HEK293 (cell line): ENCODE measurements around the gene AKT1.

Experiments used
- CTCF ChIA-PET: fragments of 350-600 bp; formaldehyde crosslinking; extraction: SDS; loops from one replicate; lab custom pipeline; 2021; ENCODE audit warnings: antibody characterized with exemption; lab: Yijun Ruan, JAX
- POLR2A ChIA-PET: fragments of 300-600 bp; formaldehyde crosslinking; extraction: SDS; loops from one replicate; lab custom pipeline; 2020; ENCODE audit warnings: antibody characterized with exemption, inconsistent platforms; lab: Yijun Ruan, JAX
- H3K27ac ChIP-seq: fragments of 200-500 bp; sonication (Bioruptor generic); 2 replicates; pipeline ENCODE4 v1.5.1; 2014; ENCODE audit warnings: low read depth, low read length, control low read depth, inconsistent platforms; ENCODE audit errors: extremely low read depth
- H3K36me3 ChIP-seq, 2 experiments: fragments of 200-500 bp in 1 of 2; sonication (Bioruptor generic) in 1 of 2; 1 replicate in 1 of 2; 2 replicates in 1 of 2; pipeline ENCODE4 v1.5.1; 2014 to 2017; ENCODE audit warnings: inconsistent platforms in 2 of 2, low read length in 2 of 2; ENCODE audit not compliant: control insufficient read depth in 2 of 2, insufficient read depth in 1 of 2
- H3K4me1 ChIP-seq: fragments of 200-500 bp; sonication (Bioruptor generic); 2 replicates; pipeline ENCODE4 v1.5.1; 2014; ENCODE audit warnings: mild to moderate bottlenecking, low read length, inconsistent platforms; ENCODE audit not compliant: control insufficient read depth, insufficient read depth
- H3K4me3 ChIP-seq: 2 replicates; pipeline ENCODE4 v1.5.1; 2011; ENCODE audit warnings: low read depth, mild to moderate bottlenecking, control low read depth, low read length, moderate library complexity
- H3K9me3 ChIP-seq: fragments of 200-500 bp; sonication (Bioruptor generic); 2 replicates; pipeline ENCODE4 v1.5.1; 2014; ENCODE audit warnings: low read depth, low read length, inconsistent platforms; ENCODE audit not compliant: control insufficient read depth, insufficient read depth
- BCL11B ChIP-seq: fragments of 450-650 bp; formaldehyde crosslinking; IDR thresholded peaks from 2 replicates; pipeline ENCODE4 v1.5.1; 2016; ENCODE audit warnings: low read depth, missing biosample characterization, missing genetic modification characterization
- BCL6B ChIP-seq: fragments of 450-650 bp; formaldehyde crosslinking; IDR thresholded peaks from 2 replicates; pipeline ENCODE4 v1.5.1; 2017; ENCODE audit warnings: missing biosample characterization, missing genetic modification characterization
- EGR2 ChIP-seq: fragments of 450-650 bp; formaldehyde crosslinking; IDR thresholded peaks from 2 replicates; pipeline ENCODE4 v1.5.1; 2016; ENCODE audit warnings: low read depth, missing biosample characterization, missing genetic modification characterization
- GLIS1 ChIP-seq: fragments of 450-650 bp; formaldehyde crosslinking; IDR thresholded peaks from 2 replicates; pipeline ENCODE4 v1.5.1; 2016; ENCODE audit warnings: missing biosample characterization, missing genetic modification characterization
- GLIS2 ChIP-seq: fragments of 450-650 bp; formaldehyde crosslinking; IDR thresholded peaks from 2 replicates; pipeline ENCODE4 v1.5.1; 2016; ENCODE audit warnings: missing biosample characterization, missing genetic modification characterization
- MEIS1 ChIP-seq: sonication (generic); formaldehyde crosslinking; IDR thresholded peaks from 2 replicates; pipeline ENCODE4 v1.8.1; 2022; ENCODE audit warnings: missing genetic modification reagents, mild to moderate bottlenecking, borderline replicate concordance
- SP2 ChIP-seq: fragments of 450-650 bp; formaldehyde crosslinking; IDR thresholded peaks from 2 replicates; pipeline ENCODE4 v1.5.1; 2016; ENCODE audit warnings: missing biosample characterization, missing genetic modification characterization
- ZBTB10 ChIP-seq: fragments of 450-650 bp; formaldehyde crosslinking; IDR thresholded peaks from 2 replicates; pipeline ENCODE4 v1.5.1; 2016; ENCODE audit warnings: missing biosample characterization, missing genetic modification characterization
- ZBTB7A ChIP-seq: fragments of 450-650 bp; formaldehyde crosslinking; IDR thresholded peaks from 2 replicates; pipeline ENCODE4 v1.5.1; 2016; ENCODE audit warnings: low read depth, missing biosample characterization, missing genetic modification characterization
- ZBTB8A ChIP-seq: fragments of 450-650 bp; formaldehyde crosslinking; IDR thresholded peaks from 2 replicates; pipeline ENCODE4 v1.5.1; 2016; ENCODE audit warnings: missing biosample characterization, missing genetic modification characterization
- ZFHX2 ChIP-seq: fragments of 450-650 bp; formaldehyde crosslinking; conservative IDR thresholded peaks from 2 replicates; pipeline ENCODE4 v1.5.1; 2016; ENCODE audit warnings: missing biosample characterization, missing genetic modification characterization
- ZIC2 ChIP-seq: fragments of 450-650 bp; formaldehyde crosslinking; IDR thresholded peaks from 2 replicates; pipeline ENCODE4 v1.5.1; 2016; ENCODE audit warnings: missing biosample characterization, missing genetic modification characterization
- ZNF350 ChIP-seq: fragments of 450-650 bp; formaldehyde crosslinking; IDR thresholded peaks from 2 replicates; pipeline ENCODE4 v1.5.0; 2017; ENCODE audit warnings: missing biosample characterization, mild to moderate bottlenecking, missing genetic modification characterization
- ZNF664 ChIP-seq: fragments of 450-650 bp; formaldehyde crosslinking; IDR thresholded peaks from 2 replicates; pipeline ENCODE4 v1.5.1; 2016; ENCODE audit warnings: missing biosample characterization, missing genetic modification characterization
- ZNF704 ChIP-seq: fragments of 450-650 bp; formaldehyde crosslinking; IDR thresholded peaks from 2 replicates; pipeline ENCODE4 v1.5.1; 2016; ENCODE audit warnings: missing biosample characterization, missing genetic modification characterization
- TF ChIP-seq, protein P1 (sequence below): fragments of 450-650 bp; formaldehyde crosslinking; IDR thresholded peaks from 2 replicates; pipeline ENCODE4 v1.5.1; 2016; ENCODE audit warnings: missing biosample characterization, missing genetic modification characterization
- TF ChIP-seq, protein P2 (sequence below): fragments of 450-650 bp; formaldehyde crosslinking; IDR thresholded peaks from 2 replicates; pipeline ENCODE4 v1.5.1; 2016; ENCODE audit warnings: missing biosample characterization, missing genetic modification characterization
- TF ChIP-seq, protein P3 (sequence below): fragments of 450-650 bp; formaldehyde crosslinking; IDR thresholded peaks from 2 replicates; pipeline ENCODE4 v1.5.1; 2016; ENCODE audit warnings: missing biosample characterization, missing genetic modification characterization
- TF ChIP-seq, protein P4 (sequence below): fragments of 450-650 bp; formaldehyde crosslinking; IDR thresholded peaks from 2 replicates; pipeline ENCODE4 v1.5.1; 2017; ENCODE audit warnings: missing biosample characterization, mild to moderate bottlenecking, missing genetic modification characterization, moderate library complexity

The AKT1 gene

GRCh38 chr14:104725772-104726548, 69.6 kb downstream of the AKT1 start:
- TF ChIP-seq, protein P1, sequence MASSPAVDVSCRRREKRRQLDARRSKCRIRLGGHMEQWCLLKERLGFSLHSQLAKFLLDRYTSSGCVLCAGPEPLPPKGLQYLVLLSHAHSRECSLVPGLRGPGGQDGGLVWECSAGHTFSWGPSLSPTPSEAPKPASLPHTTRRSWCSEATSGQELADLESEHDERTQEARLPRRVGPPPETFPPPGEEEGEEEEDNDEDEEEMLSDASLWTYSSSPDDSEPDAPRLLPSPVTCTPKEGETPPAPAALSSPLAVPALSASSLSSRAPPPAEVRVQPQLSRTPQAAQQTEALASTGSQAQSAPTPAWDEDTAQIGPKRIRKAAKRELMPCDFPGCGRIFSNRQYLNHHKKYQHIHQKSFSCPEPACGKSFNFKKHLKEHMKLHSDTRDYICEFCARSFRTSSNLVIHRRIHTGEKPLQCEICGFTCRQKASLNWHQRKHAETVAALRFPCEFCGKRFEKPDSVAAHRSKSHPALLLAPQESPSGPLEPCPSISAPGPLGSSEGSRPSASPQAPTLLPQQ = no peak
- TF ChIP-seq ZBTB8A (tag by site-specific recombination) (no peak), ZNF664 (tag by site-specific recombination) (no peak), ZNF350 (tag by site-specific recombination) (no peak), MEIS1 (no peak), EGR2 (tag by site-specific recombination) (0 out of 2 replicates have a peak, but pooled peaks have one; percentile 4), ZFHX2 (0 out of 2 replicates have a peak, but pooled peaks have one; percentile 6), ZIC2 (tag by site-specific recombination) (peak; percentile 14; the same call in 1 of the 2 replicates)
- TF ChIP-seq, protein P2, sequence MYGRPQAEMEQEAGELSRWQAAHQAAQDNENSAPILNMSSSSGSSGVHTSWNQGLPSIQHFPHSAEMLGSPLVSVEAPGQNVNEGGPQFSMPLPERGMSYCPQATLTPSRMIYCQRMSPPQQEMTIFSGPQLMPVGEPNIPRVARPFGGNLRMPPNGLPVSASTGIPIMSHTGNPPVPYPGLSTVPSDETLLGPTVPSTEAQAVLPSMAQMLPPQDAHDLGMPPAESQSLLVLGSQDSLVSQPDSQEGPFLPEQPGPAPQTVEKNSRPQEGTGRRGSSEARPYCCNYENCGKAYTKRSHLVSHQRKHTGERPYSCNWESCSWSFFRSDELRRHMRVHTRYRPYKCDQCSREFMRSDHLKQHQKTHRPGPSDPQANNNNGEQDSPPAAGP (tag by site-specific recombination) = no peak
- H3K4me1 ChIP-seq = no peaks in the 10 kb centered on the region; the same call in 1 of the 2 replicates
- CTCF ChIA-PET = interaction anchor here (1.1 to 2.0 kb wide), 2 partner anchors 10 to 27 kb away, joined by 3 to 4 read pairs; no protein-coding TSS in a partner anchor

DNA sequence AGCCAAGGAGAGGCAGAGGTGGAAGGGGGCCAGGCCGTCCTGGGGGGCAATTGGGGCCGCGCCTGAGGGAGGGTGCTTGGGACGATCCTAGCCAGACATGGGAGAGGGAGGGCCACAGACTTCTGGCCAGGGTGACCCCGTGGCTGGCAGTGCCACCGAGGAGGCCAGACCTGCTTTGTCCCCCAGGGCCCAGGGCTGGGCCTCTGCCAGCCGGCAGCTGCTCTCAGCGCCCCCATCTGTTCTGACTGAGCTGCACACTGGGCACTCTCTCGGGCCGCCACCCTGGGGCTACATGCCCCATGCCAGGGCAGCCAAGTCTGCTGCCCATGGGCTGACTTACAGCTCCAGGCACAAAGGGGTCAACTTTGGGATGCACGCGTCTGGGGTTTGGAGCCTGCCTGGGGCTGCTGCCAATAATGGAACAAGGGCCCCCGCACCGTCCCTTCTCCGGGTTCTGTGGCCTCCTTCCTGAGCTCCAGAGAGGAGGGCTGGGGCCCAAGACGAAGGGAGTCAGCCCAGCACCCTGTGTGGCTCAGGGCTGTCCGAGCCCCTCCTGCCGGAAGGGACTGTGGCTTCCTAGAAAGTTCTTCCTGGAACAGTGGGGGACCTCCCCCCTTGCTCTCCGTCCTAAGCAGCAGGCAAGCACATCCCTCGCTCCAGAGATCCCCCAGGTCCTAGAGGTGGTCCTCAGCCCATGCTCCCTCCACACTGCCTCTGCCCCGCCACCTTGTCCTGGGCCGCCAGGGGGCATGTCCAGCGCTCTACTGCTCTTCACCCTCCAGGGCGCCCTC, 70.4 kb downstream of the AKT1 start:
- POLR2A ChIA-PET = no interaction called here
- no peaks in the 10 kb centered on the region; the same call in 1 of the 2 replicates for H3K4me1 ChIP-seq
- no peak overlapping the region for H3K27ac ChIP-seq
- CTCF ChIA-PET = interaction anchor here (0.6 to 2.0 kb wide), 5 partner anchors 11 to 525 kb away, joined by 3 to 4 read pairs (median 3); no protein-coding TSS in a partner anchor
- H3K4me3 ChIP-seq = no peak overlapping the region
- H3K36me3 ChIP-seq = no peaks in the 10 kb centered on the region
- H3K9me3 ChIP-seq = no peaks in the 10 kb centered on the region
- TF ChIP-seq, protein P3, sequence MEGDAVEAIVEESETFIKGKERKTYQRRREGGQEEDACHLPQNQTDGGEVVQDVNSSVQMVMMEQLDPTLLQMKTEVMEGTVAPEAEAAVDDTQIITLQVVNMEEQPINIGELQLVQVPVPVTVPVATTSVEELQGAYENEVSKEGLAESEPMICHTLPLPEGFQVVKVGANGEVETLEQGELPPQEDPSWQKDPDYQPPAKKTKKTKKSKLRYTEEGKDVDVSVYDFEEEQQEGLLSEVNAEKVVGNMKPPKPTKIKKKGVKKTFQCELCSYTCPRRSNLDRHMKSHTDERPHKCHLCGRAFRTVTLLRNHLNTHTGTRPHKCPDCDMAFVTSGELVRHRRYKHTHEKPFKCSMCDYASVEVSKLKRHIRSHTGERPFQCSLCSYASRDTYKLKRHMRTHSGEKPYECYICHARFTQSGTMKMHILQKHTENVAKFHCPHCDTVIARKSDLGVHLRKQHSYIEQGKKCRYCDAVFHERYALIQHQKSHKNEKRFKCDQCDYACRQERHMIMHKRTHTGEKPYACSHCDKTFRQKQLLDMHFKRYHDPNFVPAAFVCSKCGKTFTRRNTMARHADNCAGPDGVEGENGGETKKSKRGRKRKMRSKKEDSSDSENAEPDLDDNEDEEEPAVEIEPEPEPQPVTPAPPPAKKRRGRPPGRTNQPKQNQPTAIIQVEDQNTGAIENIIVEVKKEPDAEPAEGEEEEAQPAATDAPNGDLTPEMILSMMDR (tag by site-specific recombination) = peak; percentile 34; the same call in 1 of the 2 replicates
- TF ChIP-seq GLIS1 (tag by site-specific recombination) (peak; percentile 88), ZNF704 (tag by site-specific recombination) (no peak), BCL11B (tag by site-specific recombination) (peak; percentile 58; the same call in 1 of the 2 replicates), SP2 (no peak), ZBTB7A (tag by site-specific recombination) (0 out of 2 replicates have a peak, but pooled peaks have one; percentile 38), ZBTB10 (tag by site-specific recombination) (0 out of 2 replicates have a peak, but pooled peaks have one; percentile 7), GLIS2 (tag by site-specific recombination) (peak; percentile 36; the same call in 1 of the 2 replicates), BCL6B (tag by site-specific recombination) (peak; percentile 45; the same call in 1 of the 2 replicates)
- TF ChIP-seq, protein P4, sequence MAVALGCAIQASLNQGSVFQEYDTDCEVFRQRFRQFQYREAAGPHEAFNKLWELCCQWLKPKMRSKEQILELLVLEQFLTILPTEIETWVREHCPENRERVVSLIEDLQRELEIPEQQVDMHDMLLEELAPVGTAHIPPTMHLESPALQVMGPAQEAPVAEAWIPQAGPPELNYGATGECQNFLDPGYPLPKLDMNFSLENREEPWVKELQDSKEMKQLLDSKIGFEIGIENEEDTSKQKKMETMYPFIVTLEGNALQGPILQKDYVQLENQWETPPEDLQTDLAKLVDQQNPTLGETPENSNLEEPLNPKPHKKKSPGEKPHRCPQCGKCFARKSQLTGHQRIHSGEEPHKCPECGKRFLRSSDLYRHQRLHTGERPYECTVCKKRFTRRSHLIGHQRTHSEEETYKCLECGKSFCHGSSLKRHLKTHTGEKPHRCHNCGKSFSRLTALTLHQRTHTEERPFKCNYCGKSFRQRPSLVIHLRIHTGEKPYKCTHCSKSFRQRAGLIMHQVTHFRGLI (tag by site-specific recombination) = no peak

More at GRCh38 chr14:104725772-104726548, 69.6 kb downstream of the AKT1 start:
- Histone ChIP-seq H3K36me3 (no peaks in the 10 kb centered on the region), H3K4me3 (no peak overlapping the region), H3K27ac (no peak overlapping the region), H3K9me3 (no peaks in the 10 kb centered on the region)
- POLR2A ChIA-PET = interaction anchor here (0.9 kb wide), 1 partner anchor 27 kb away, joined by 4 read pairs; the partner anchor contains the start of gene SIVA1
